Lung (tissue), 12 donors: ENCODE results near the gene OPN1SW. TPM values are rescaled to one million over a fixed set of nuclear protein-coding genes. Genes with fewer than 3 reads are reported as not detected.

ENCODE experiments used
- ATAC-seq: fragments of 200-7000 bp; cut with Tn5 transposase; one replicate; pipeline ENCODE4 v1.9.1; 2020; ENCODE audit warnings: moderate number of reproducible peaks; ENCODE audit not compliant: insufficient read depth, low FRiP score
- DNase-seq, 3 donors: peaks; one replicate each; pipeline ENCODE4 v3.0.0-alpha.2; 2013 to 2017
- H3K27ac ChIP-seq, 2 donors: one replicate each; pipeline ENCODE4 v1.5.1; 2013; ENCODE audit warnings: mild to moderate bottlenecking in 2 of 2, moderate library complexity in 2 of 2, control low read depth in 1 of 2, inconsistent platforms in 1 of 2, low read depth in 1 of 2, low read length in 1 of 2
- H3K27me3 ChIP-seq, 3 donors: one replicate each; pipeline ENCODE4 v1.5.1; 2013; ENCODE audit warnings: low read length in 2 of 3; ENCODE audit not compliant: control insufficient read depth in 3 of 3, insufficient read depth in 3 of 3
- H3K36me3 ChIP-seq, 4 donors: one replicate each; pipeline ENCODE4 v1.5.1; 2013; ENCODE audit warnings: low read length in 4 of 4, mild to moderate bottlenecking in 1 of 4, moderate library complexity in 1 of 4; ENCODE audit not compliant: control insufficient read depth in 4 of 4, insufficient read depth in 4 of 4
- H3K4me1 ChIP-seq, 5 donors: one replicate each; pipeline ENCODE4 v1.5.1; 2013; ENCODE audit warnings: low read length in 5 of 5, mild to moderate bottlenecking in 2 of 5, moderate library complexity in 1 of 5; ENCODE audit not compliant: control insufficient read depth in 5 of 5, insufficient read depth in 5 of 5
- H3K4me3 ChIP-seq: one replicate; pipeline ENCODE4 v1.5.1; 2013; ENCODE audit warnings: mild to moderate bottlenecking, control low read depth, moderate library complexity
- H3K9ac ChIP-seq, 2 donors: one replicate each; pipeline ENCODE4 v1.5.1; 2013; ENCODE audit warnings: low read length in 2 of 2, control low read depth in 1 of 2; ENCODE audit not compliant: insufficient read depth in 1 of 2
- H3K9me3 ChIP-seq, 4 donors: one replicate each; pipeline ENCODE4 v1.5.1; 2013; ENCODE audit warnings: low read length in 3 of 4, mild to moderate bottlenecking in 1 of 4, moderate library complexity in 1 of 4; ENCODE audit not compliant: control insufficient read depth in 4 of 4, insufficient read depth in 3 of 4
- WGBS, 2 donors: extraction: QIAGEN DNeasy Blood & Tissue Kit; methylation state at CpG; one replicate each; pipeline ENCODE4 v1.1.7; 2013; 5-methylcytosine and 5-hydroxymethylcytosine counted together
- polyA plus RNA-seq, 2 donors: library from polyadenylated mRNA; stranded (reverse); fragments of 200-250 nt; gene quantifications; one replicate each; pipeline ENCODE4 v1.2.1, GENCODE V29; 2013
- total RNA-seq, 2 donors: library from RNA; depleted of rRNA in 1 of 2; stranded (reverse); fragments of >200 nt in 1 of 2; gene quantifications; one replicate each; pipeline ENCODE4 v1.2.1, GENCODE V29; 2014 to 2021
- TF ChIP-seq, protein P1 (sequence below): IDR thresholded peaks from 2 replicates; pipeline ENCODE4 v1.5.1; 2012; ENCODE audit warnings: mild to moderate bottlenecking; ENCODE audit errors: control extremely low read depth, extremely low read depth
- donor health status: control.
- donor health status: control.
- donor health status: Bipolar disorder and iron deficiency.
- donor health status: healthy.
- donor health status: DM: yes; HTN: yes; CAD: no.

The OPN1SW gene
- total and polyA plus RNA-seq, 4 donors, result not detected

DNA sequence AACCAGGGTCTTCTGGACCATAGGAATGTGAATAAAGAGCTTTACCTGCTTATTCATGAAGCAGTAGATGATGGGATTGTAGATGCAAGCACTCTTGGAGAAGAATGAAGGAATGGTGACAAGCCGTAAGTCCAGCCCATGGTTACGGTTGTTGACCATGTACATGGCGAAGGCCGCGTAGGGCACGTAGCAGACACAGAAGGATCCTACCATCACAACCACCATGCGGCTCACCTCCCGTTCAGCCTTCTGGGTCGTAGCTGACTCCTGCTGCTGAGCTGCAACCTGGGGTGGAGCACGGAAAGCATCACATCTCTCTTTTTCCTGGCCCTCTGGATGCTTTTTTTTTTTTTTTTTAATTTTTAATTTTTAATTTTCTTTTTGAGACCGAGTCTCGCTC is 2.0 kb downstream of the OPN1SW start:
- 97 to 98% methylated on average over 12 of the region's 12 CpGs for WGBS, 2 donors
- Histone ChIP-seq H3K36me3 (peaks cover 10 to 16% (median 11%) of the 10 kb centered on the region in 4 donors), H3K9me3 (peaks cover 0 to 4% (median 0%) of the 10 kb centered on the region in 4 donors), H3K9ac (no peak overlapping the region), H3K27ac (no peak overlapping the region), H3K4me1 (peaks cover 0 to 2% (median 0%) of the 10 kb centered on the region in 5 donors), H3K4me3 (no peak overlapping the region), H3K27me3 (no peaks in the 10 kb centered on the region)
- ATAC-seq (no peak), DNase-seq (no peak)
- TF ChIP-seq, protein P1, sequence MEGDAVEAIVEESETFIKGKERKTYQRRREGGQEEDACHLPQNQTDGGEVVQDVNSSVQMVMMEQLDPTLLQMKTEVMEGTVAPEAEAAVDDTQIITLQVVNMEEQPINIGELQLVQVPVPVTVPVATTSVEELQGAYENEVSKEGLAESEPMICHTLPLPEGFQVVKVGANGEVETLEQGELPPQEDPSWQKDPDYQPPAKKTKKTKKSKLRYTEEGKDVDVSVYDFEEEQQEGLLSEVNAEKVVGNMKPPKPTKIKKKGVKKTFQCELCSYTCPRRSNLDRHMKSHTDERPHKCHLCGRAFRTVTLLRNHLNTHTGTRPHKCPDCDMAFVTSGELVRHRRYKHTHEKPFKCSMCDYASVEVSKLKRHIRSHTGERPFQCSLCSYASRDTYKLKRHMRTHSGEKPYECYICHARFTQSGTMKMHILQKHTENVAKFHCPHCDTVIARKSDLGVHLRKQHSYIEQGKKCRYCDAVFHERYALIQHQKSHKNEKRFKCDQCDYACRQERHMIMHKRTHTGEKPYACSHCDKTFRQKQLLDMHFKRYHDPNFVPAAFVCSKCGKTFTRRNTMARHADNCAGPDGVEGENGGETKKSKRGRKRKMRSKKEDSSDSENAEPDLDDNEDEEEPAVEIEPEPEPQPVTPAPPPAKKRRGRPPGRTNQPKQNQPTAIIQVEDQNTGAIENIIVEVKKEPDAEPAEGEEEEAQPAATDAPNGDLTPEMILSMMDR, result no peak

GRCh38 chr7:128770233-128770632 is 5.4 kb downstream of the OPN1SW start:
- Histone ChIP-seq H3K27me3 (no peaks in the 10 kb centered on the region), H3K36me3 (peaks cover 20 to 28% (median 25%) of the 10 kb centered on the region in 4 donors), H3K4me3 (no peak overlapping the region), H3K27ac (no peak overlapping the region), H3K9me3 (no peaks in the 10 kb centered on the region), H3K9ac (no peak overlapping the region), H3K4me1 (peaks cover 0 to 2% (median 0%) of the 10 kb centered on the region in 5 donors)
- peak; percentile 44 for ATAC-seq
- DNase-seq, result peak in 2 of 3 donors; percentile 28 to 59
- TF ChIP-seq, protein P1, result no peak
- WGBS, 2 donors, result 33% methylated on average over 1 to 2 of the region's 2 CpGs

- Histone ChIP-seq H3K4me1 (peaks cover 0 to 7% (median 2%) of the 10 kb centered on the region in 5 donors), H3K36me3 (peaks cover 21 to 38% (median 30%) of the 10 kb centered on the region in 4 donors), H3K27me3 (no peaks in the 10 kb centered on the region), H3K27ac (peak overlapping the region in 1 of 2 donors; percentile 49), H3K9me3 (no peaks in the 10 kb centered on the region), H3K9ac (no peak overlapping the region), H3K4me3 (no peak overlapping the region)
- ATAC-seq, result no peak
- TF ChIP-seq, protein P1, result no peak
- WGBS, 2 donors, result 98% methylated on average over 6 of the region's 6 CpGs
- no peak for DNase-seq
Measured at GRCh38 chr7:128767475-128768110, 8.0 kb downstream of the OPN1SW start.
